GM12873 (cell line): ENCODE data around the gene SIL1.

ENCODE experiments used
- TF ChIP-seq, protein P1 (sequence below): IDR thresholded peaks from 2 replicates; pipeline ENCODE4 v1.5.1; 2012; ENCODE audit warnings: low read depth, mild to moderate bottlenecking, moderate library complexity, low read length, control low read depth; ENCODE audit not compliant: insufficient read depth; ENCODE audit errors: missing control alignments

The SIL1 gene

GRCh38 chr5:138949988-138950387 is 248.2 kb downstream of the SIL1 start:
- TF ChIP-seq, protein P1, sequence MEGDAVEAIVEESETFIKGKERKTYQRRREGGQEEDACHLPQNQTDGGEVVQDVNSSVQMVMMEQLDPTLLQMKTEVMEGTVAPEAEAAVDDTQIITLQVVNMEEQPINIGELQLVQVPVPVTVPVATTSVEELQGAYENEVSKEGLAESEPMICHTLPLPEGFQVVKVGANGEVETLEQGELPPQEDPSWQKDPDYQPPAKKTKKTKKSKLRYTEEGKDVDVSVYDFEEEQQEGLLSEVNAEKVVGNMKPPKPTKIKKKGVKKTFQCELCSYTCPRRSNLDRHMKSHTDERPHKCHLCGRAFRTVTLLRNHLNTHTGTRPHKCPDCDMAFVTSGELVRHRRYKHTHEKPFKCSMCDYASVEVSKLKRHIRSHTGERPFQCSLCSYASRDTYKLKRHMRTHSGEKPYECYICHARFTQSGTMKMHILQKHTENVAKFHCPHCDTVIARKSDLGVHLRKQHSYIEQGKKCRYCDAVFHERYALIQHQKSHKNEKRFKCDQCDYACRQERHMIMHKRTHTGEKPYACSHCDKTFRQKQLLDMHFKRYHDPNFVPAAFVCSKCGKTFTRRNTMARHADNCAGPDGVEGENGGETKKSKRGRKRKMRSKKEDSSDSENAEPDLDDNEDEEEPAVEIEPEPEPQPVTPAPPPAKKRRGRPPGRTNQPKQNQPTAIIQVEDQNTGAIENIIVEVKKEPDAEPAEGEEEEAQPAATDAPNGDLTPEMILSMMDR, result no peak

- TF ChIP-seq, protein P1, result no peak
Measured at GRCh38 chr5:138949223-138949574, 249.0 kb downstream of the SIL1 start.

DNA sequence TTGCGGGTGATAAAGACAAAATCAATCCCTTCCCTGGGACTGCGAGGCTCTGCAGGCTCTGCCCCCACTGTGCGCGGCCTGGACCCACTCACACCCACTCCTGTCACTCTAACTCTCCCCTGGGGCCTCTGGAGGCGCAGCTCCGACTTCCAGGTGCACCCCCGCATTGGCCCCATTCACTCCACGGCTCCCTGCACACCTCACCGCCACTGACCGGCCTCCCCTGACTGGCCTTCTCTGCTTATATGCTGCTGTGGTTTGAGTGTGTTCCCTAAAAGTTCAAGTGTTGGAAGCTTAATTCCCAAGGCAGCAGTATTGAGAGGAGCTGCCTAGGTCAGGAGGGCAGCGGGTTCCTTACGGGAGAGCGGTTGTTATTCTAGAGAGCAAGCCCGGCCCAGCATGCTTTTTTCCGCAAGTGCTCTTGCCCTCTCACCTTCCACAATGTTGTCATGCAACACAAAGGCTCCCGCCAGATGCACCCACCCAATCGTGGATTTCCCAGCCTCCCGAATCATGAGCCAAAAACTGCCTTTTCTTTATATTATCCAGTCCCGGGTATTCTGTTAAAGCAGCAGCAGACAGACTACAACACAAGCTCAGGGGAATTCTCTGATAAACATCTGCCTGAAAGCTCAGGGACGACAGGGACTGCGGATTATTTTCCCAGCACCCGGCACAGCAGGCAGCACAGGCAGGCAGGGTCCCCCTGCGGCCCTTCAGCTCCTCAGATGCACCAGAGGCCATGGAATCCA is 249.5 kb downstream of the SIL1 start:
- TF ChIP-seq, protein P1, result no peak

DNA sequence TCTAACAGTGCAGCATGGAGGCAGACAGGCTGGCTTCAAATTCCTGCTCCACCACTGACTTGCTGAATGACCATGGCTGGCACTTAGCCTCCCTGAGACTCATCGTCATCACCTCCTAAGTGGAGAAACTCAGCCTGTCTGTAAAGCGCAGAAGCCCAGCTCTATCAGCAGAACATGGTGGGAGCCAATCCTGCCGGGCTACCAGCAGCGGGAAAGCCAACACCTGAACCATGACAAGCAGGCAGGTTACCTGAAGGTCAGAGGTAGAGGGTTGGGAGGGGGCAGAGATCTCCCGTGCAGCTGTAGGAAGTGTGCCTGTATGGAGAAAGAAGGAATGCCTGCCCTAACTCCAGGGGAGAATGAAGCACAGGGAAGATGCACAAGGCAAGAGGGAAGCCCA is 250.4 kb downstream of the SIL1 start:
- TF ChIP-seq, protein P1, result no peak

DNA sequence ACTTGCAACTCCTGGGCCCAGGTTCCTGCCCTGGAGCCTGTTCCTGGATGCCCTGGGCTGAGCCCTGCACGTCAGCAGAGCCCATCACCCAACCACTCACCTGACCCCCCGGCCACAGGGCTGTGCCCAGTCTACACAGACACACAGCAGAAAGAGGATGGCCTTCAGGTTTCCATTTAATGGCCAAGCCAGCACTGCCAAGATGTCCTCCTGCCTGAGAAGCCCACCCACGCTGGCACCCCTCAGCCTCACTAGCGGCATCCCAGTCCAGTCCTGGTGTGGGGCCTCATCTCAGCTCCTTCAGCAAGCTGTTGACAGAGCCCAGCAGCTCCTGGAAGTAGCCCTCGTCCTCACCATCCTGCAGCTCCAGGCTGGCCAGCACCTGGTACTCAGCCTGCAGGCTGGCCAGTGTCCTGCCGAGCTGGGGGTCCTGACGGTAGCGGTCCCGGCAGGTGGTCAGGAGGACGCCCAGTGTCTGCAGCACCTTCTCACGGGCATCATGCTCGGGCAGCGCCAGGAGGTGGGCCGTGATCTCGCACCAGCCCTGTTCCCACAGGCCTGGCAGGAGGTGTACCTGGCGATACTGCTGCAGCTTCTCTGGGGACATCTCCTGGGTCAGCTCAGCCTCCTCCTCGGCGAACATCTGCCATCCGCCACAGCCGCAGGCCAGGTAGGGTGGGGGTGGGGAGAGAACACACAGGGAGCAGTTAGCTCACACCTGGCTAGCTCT is 251.2 kb downstream of the SIL1 start:
- TF ChIP-seq, protein P1, result no peak

DNA sequence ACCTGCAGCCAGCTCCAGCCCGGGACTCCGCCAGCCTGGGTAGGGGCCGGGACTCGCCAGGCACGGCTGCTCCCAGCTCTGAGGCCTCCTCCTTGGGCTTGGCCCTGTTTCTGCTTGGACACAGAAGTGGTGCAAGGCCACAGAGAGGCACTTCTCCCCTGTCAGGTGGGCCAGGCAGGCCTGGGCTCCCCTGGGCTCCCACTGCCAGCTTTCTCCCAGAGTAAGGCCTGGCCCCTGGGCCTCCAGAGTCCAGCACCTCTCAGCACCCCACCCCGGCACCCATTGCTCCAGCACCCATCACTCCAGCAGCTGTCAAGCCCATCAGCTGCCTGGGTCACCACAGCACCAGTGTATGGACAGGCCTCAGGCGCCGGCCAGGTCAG is 251.9 kb downstream of the SIL1 start:
- TF ChIP-seq, protein P1, result no peak

- TF ChIP-seq, protein P1, result no peak
Measured at GRCh38 chr5:138945421-138946240, 252.5 kb downstream of the SIL1 start.
